WTC11 (cell line): ENCODE measurements around the gene TTC7B. TPM values are rescaled to one million over a fixed set of nuclear protein-coding genes. Genes with fewer than 3 reads are reported as not detected.

Experiments
- ATAC-seq: fragments of 200-7000 bp; cut with Tn5 transposase; 2 replicates; pipeline ENCODE4 v1.10.0; 2021; ENCODE audit warnings: mild to moderate bottlenecking, moderate library complexity
- CTCF ChIA-PET: fragments of 300-600 bp; sonication (Branson Sonifier 250); formaldehyde crosslinking; loops from one replicate; lab custom pipeline; 2021; ENCODE audit warnings: antibody characterized with exemption; lab: Charles Lee
- POLR2A ChIA-PET: fragments of 350-600 bp; sonication (Branson Sonifier 250); formaldehyde crosslinking; loops from one replicate; lab custom pipeline; 2021; ENCODE audit warnings: antibody characterized with exemption; lab: Charles Lee
- DNase-seq: peaks from one replicate; pipeline ENCODE4 v3.0.0; 2021; ENCODE audit warnings: low spot score
- H3K27ac Mint-ChIP-seq: 2 replicates; pipeline ENCODE4 v1.8.0; 2021; ENCODE audit warnings: mixed read lengths
- H3K27me3 Mint-ChIP-seq: 2 replicates; pipeline ENCODE4 v1.8.0; 2021; ENCODE audit warnings: low read depth, mild to moderate bottlenecking, moderate library complexity, mixed read lengths
- H3K36me3 Mint-ChIP-seq: 2 replicates; pipeline ENCODE4 v1.8.0; 2021; ENCODE audit warnings: mixed read lengths
- H3K4me1 Mint-ChIP-seq: 2 replicates; pipeline ENCODE4 v1.8.0; 2022; ENCODE audit warnings: mixed read lengths
- H3K4me3 Mint-ChIP-seq: 2 replicates; pipeline ENCODE4 v1.8.0; 2021; ENCODE audit warnings: mild to moderate bottlenecking, moderate library complexity, mixed read lengths
- H3K9me3 Mint-ChIP-seq: 2 replicates; pipeline ENCODE4 v1.8.0; 2021; ENCODE audit warnings: mixed read lengths
- ATF1 ChIP-seq: sonication (generic); formaldehyde crosslinking; IDR thresholded peaks from 2 replicates; pipeline ENCODE4 v1.8.1; 2023; ENCODE audit warnings: mild to moderate bottlenecking, moderate library complexity, missing genetic modification reagents
- ATF3 ChIP-seq: sonication (generic); formaldehyde crosslinking; conservative IDR thresholded peaks from 2 replicates; pipeline ENCODE4 v1.8.1; 2022; ENCODE audit warnings: mild to moderate bottlenecking, missing genetic modification reagents
- CREB1 ChIP-seq: sonication (generic); formaldehyde crosslinking; IDR thresholded peaks from 2 replicates; pipeline ENCODE4 v1.8.0; 2023; ENCODE audit warnings: mild to moderate bottlenecking, missing genetic modification reagents
- CREM ChIP-seq: sonication (generic); formaldehyde crosslinking; IDR thresholded peaks from 2 replicates; pipeline ENCODE4 v1.8.1; 2022; ENCODE audit warnings: mild to moderate bottlenecking, missing genetic modification reagents, moderate library complexity
- ETV6 ChIP-seq: sonication (generic); formaldehyde crosslinking; IDR thresholded peaks from 2 replicates; pipeline ENCODE4 v1.8.1; 2022; ENCODE audit warnings: mild to moderate bottlenecking, missing genetic modification reagents
- KAT7 ChIP-seq: sonication (generic); formaldehyde crosslinking; IDR thresholded peaks from 2 replicates; pipeline ENCODE4 v1.8.1; 2023; ENCODE audit warnings: missing genetic modification reagents, mild to moderate bottlenecking, borderline replicate concordance
- MXD4 ChIP-seq: fragments of 250-450 bp; sonication (Bioruptor Pico); IDR thresholded peaks from 2 replicates; pipeline ENCODE4 v1.8.0; 2021; ENCODE audit warnings: mild to moderate bottlenecking, moderate library complexity, borderline replicate concordance
- PRRX2 ChIP-seq: fragments of 250-450 bp; sonication (Bioruptor Pico); IDR thresholded peaks from 2 replicates; pipeline ENCODE4 v1.8.0; 2021; ENCODE audit warnings: mild to moderate bottlenecking
- RORB ChIP-seq: fragments of 250-450 bp; sonication (Bioruptor Pico); IDR thresholded peaks from 2 replicates; pipeline ENCODE4 v1.9.0; 2021; ENCODE audit warnings: mild to moderate bottlenecking
- SMAD4 ChIP-seq: sonication (generic); formaldehyde crosslinking; IDR thresholded peaks from 2 replicates; pipeline ENCODE4 v1.8.0; 2022; ENCODE audit warnings: mild to moderate bottlenecking, missing genetic modification reagents
- STAT6 ChIP-seq: sonication (generic); formaldehyde crosslinking; conservative IDR thresholded peaks from 2 replicates; pipeline ENCODE4 v1.8.1; 2023; ENCODE audit warnings: mild to moderate bottlenecking, low read depth, missing genetic modification reagents, moderate library complexity
- TP53 ChIP-seq: sonication (generic); formaldehyde crosslinking; IDR thresholded peaks from 2 replicates; pipeline ENCODE4 v1.8.1; 2023; ENCODE audit warnings: mild to moderate bottlenecking, missing genetic modification reagents
- USF1 ChIP-seq: sonication (generic); formaldehyde crosslinking; IDR thresholded peaks from 2 replicates; pipeline ENCODE4 v1.8.0; 2022; ENCODE audit warnings: mild to moderate bottlenecking, missing genetic modification reagents
- ZNF121 ChIP-seq: sonication (generic); formaldehyde crosslinking; IDR thresholded peaks from 2 replicates; pipeline ENCODE4 v1.8.0; 2023; ENCODE audit warnings: missing genetic modification reagents
- ZNF219 ChIP-seq: sonication (generic); formaldehyde crosslinking; IDR thresholded peaks from 2 replicates; pipeline ENCODE4 v1.8.0; 2023; ENCODE audit warnings: missing genetic modification reagents, mild to moderate bottlenecking, borderline replicate concordance
- ZNF423 ChIP-seq: fragments of 250-450 bp; sonication (Bioruptor Pico); IDR thresholded peaks from 2 replicates; pipeline ENCODE4 v2.1.2; 2022; ENCODE audit warnings: mild to moderate bottlenecking, moderate library complexity
- total RNA-seq: library from RNA; stranded (reverse); gene quantifications from 3 replicates; pipeline ENCODE4 v1.2.3, GENCODE V29; 2021
- TF ChIP-seq, protein P1 (sequence below): sonication (generic); formaldehyde crosslinking; IDR thresholded peaks from 2 replicates; pipeline ENCODE4 v1.8.1; 2022; ENCODE audit warnings: mild to moderate bottlenecking, moderate library complexity, missing genetic modification reagents
- TF ChIP-seq, protein P2 (sequence below): fragments of 250-450 bp; sonication (Bioruptor Pico); IDR thresholded peaks from 2 replicates; pipeline ENCODE4 v1.8.0; 2021; ENCODE audit warnings: mild to moderate bottlenecking
- TF ChIP-seq, protein P3 (sequence below): fragments of 250-450 bp; sonication (Bioruptor Pico); IDR thresholded peaks from 2 replicates; pipeline ENCODE4 v2.1.2; 2022; ENCODE audit warnings: mild to moderate bottlenecking, moderate library complexity

The TTC7B gene
- total RNA-seq, 1 experiment from 2014 or later: 27.6 TPM

DNA sequence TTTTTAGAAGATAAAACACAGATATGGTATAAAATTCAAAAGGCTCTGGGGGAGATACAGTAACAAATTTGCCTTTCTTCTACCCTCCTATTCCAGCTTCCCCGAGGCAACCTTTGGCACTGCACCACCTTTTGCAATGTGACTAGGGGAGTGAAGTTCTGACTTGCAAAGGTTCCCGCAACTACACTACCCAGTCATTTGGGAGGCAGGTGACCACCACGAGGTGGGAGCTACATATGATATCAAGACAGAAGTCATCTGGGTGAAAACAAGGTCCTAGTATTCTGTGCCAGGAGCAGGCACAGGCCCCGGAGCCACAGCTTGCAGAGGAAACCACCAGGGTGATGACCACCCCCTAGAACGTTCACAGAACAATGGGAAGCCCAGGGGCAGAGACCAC is 141.5 kb downstream of the TTC7B start (continued):
- no peak for TF ChIP-seq TP53 (CRISPR knock-in tag)
- TF ChIP-seq KAT7 (CRISPR knock-in tag): no peak
- TF ChIP-seq CREM: no peak
- no peak for TF ChIP-seq ETV6 (CRISPR knock-in tag)

DNA sequence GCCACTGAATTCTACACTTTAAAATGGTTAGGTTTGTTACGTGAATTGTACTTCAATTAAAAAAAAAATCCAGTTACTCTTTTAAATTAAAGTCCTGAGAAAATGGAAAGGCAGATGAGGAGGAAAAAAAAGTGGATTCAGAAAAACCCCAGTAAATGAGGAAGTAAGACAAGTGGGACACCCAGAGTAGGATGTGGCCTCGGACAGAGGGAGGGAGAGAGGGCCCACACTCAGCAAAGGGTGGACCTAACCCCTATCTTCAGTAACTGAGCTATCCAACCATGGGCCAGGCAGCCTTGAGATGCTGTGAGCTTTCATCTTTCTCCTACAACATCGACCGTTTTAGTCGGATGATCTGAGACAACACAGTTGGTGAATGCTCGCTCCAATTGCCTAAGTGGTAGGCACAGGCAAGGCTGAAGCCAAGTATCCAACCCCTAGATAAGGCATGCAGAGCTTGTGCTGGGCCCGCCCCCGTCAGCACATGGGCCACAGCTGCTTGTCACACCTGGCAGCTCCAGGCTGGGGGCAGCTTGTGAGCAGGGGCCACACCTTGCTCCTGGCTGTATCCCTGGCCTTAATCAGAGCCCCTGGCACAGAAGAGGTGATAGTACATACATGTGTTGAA is 142.1 kb downstream of the TTC7B start:
- peaks cover 6% of the 10 kb centered on the region for H3K36me3 Mint-ChIP-seq
- TF ChIP-seq SMAD4 (CRISPR knock-in tag) (no peak), RORB (no peak), ZNF121 (CRISPR knock-in tag) (no peak), MXD4 (no peak), USF1 (no peak), STAT6 (CRISPR knock-in tag) (no peak), CREB1 (CRISPR knock-in tag) (no peak), ZNF423 (CRISPR knock-in tag) (no peak)
- TF ChIP-seq, protein P1, sequence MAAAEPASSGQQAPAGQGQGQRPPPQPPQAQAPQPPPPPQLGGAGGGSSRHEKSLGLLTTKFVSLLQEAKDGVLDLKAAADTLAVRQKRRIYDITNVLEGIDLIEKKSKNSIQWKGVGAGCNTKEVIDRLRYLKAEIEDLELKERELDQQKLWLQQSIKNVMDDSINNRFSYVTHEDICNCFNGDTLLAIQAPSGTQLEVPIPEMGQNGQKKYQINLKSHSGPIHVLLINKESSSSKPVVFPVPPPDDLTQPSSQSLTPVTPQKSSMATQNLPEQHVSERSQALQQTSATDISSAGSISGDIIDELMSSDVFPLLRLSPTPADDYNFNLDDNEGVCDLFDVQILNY: no peak
- H3K4me1 Mint-ChIP-seq: peaks cover 5% of the 10 kb centered on the region; the same call in 1 of the 2 replicates
- no peaks in the 10 kb centered on the region for H3K27me3 Mint-ChIP-seq
- CTCF ChIA-PET: interaction anchor here (0.6 kb wide), 1 partner anchor 66 kb away, joined by 5 read pairs; no protein-coding TSS in a partner anchor
- H3K9me3 Mint-ChIP-seq: peaks cover 9% of the 10 kb centered on the region
- POLR2A ChIA-PET: no interaction called here
- DNase-seq (no peak), ATAC-seq (peak; percentile 53)
- no peak overlapping the region for H3K4me3 Mint-ChIP-seq
- no peak overlapping the region for H3K27ac Mint-ChIP-seq

GRCh38 chr14:90671382-90672234 is 144.6 kb downstream of the TTC7B start:
- CTCF ChIA-PET: no interaction called here
- POLR2A ChIA-PET: interaction anchor here (0.6 kb wide), 1 partner anchor 179 kb away, joined by 3 read pairs; no protein-coding TSS in a partner anchor
- DNase-seq (no peak), ATAC-seq (no peak)
- Mint-ChIP-seq H3K4me3 (no peak overlapping the region), H3K4me1 (no peaks in the 10 kb centered on the region), H3K36me3 (peaks cover 11% of the 10 kb centered on the region), H3K27me3 (no peaks in the 10 kb centered on the region), H3K9me3 (peaks cover 14% of the 10 kb centered on the region)
- TF ChIP-seq ZNF219: no peak
- TF ChIP-seq, protein P2, sequence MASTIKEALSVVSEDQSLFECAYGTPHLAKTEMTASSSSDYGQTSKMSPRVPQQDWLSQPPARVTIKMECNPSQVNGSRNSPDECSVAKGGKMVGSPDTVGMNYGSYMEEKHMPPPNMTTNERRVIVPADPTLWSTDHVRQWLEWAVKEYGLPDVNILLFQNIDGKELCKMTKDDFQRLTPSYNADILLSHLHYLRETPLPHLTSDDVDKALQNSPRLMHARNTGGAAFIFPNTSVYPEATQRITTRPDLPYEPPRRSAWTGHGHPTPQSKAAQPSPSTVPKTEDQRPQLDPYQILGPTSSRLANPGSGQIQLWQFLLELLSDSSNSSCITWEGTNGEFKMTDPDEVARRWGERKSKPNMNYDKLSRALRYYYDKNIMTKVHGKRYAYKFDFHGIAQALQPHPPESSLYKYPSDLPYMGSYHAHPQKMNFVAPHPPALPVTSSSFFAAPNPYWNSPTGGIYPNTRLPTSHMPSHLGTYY (CRISPR knock-in tag): no peak
- no peak for TF ChIP-seq PRRX2 (CRISPR knock-in tag)
- TF ChIP-seq, protein P3, sequence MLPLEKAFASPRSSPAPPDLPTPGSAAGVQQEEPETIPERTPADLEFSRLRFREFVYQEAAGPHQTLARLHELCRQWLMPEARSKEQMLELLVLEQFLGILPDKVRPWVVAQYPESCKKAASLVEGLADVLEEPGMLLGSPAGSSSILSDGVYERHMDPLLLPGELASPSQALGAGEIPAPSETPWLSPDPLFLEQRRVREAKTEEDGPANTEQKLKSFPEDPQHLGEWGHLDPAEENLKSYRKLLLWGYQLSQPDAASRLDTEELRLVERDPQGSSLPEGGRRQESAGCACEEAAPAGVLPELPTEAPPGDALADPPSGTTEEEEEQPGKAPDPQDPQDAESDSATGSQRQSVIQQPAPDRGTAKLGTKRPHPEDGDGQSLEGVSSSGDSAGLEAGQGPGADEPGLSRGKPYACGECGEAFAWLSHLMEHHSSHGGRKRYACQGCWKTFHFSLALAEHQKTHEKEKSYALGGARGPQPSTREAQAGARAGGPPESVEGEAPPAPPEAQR (CRISPR knock-in tag): no peak
- no peak for TF ChIP-seq ATF3
- TF ChIP-seq MXD4: no peak
- no peak for TF ChIP-seq ATF1 (CRISPR knock-in tag)
- TF ChIP-seq, all 79 proteins: peak for 0
- no peak overlapping the region for H3K27ac Mint-ChIP-seq
